Endometrial microvascular endothelial cells (primary cell): ENCODE data around the gene NUDT14. TPM values are rescaled to one million over a fixed set of nuclear protein-coding genes. Genes with fewer than 3 reads are reported as not detected.

Experiments
- in situ Hi-C: cut with HindIII; loops from 2 replicates; pipeline ENCODE4 v1.10.0; 2017; ENCODE audit warnings: low sequenced_read_pairs, low pct_unique_long_range_greater_than_20kb; ENCODE audit errors: inconsistent ontology term
- total RNA-seq: library from RNA; depleted of rRNA; stranded (reverse); fragments of >200 nt; gene quantifications from one replicate; pipeline ENCODE4 v1.2.3, GENCODE V29; 2015; ENCODE audit errors: inconsistent ontology term

The NUDT14 gene
- total RNA-seq, 1 donor from 2014 or later, result 29.8 TPM

GRCh38 chr14:105201925-105202513 lies 20.9 kb upstream of the NUDT14 start:
- in situ Hi-C loops, result no loop called here

GRCh38 chr14:105201156-105201924 lies 20.2 kb upstream of the NUDT14 start:
- in situ Hi-C loops, result no loop called here

GRCh38 chr14:105200641-105201040 lies 19.5 kb upstream of the NUDT14 start:
- in situ Hi-C loops, result no loop called here

GRCh38 chr14:105200074-105200473 lies 19.0 kb upstream of the NUDT14 start:
- in situ Hi-C loops, result no loop called here

- in situ Hi-C loops, result no loop called here
These were observed 18.0 kb upstream of the NUDT14 start for GRCh38 chr14:105199093-105199492.

- in situ Hi-C loops, result no loop called here
These were observed 17.5 kb upstream of the NUDT14 start for GRCh38 chr14:105198588-105198987.

- in situ Hi-C loops, result no loop called here
These were observed 16.1 kb upstream of the NUDT14 start for GRCh38 chr14:105197211-105197641.

- in situ Hi-C loops, result no loop called here
These were observed 15.3 kb upstream of the NUDT14 start for GRCh38 chr14:105196265-105196960.

- in situ Hi-C loops, result no loop called here
These were observed 14.6 kb upstream of the NUDT14 start for GRCh38 chr14:105195522-105196264.

- in situ Hi-C loops, result no loop called here
These were observed 13.9 kb upstream of the NUDT14 start for GRCh38 chr14:105195051-105195450.

- in situ Hi-C loops, result no loop called here
These were observed 13.0 kb upstream of the NUDT14 start for GRCh38 chr14:105193916-105194782.

GRCh38 chr14:105192866-105193731 lies 12.0 kb upstream of the NUDT14 start:
- in situ Hi-C loops, result no loop called here

GRCh38 chr14:105187935-105188524 lies 6.9 kb upstream of the NUDT14 start:
- in situ Hi-C loops, result no loop called here

- in situ Hi-C loops, result no loop called here
These were observed 6.0 kb upstream of the NUDT14 start for GRCh38 chr14:105187116-105187515.

- in situ Hi-C loops, result no loop called here
These were observed 4.9 kb upstream of the NUDT14 start for GRCh38 chr14:105185973-105186372.

- in situ Hi-C loops, result no loop called here
These were observed 3.9 kb upstream of the NUDT14 start for GRCh38 chr14:105185001-105185400.

- in situ Hi-C loops, result no loop called here
These were observed 3.3 kb upstream of the NUDT14 start for GRCh38 chr14:105184461-105184860.
